Measurements from ENCODE around the gene FEZ2. TPM values are rescaled to one million over a fixed set of nuclear protein-coding genes. Genes with fewer than 3 reads are reported as not detected.
A peak's percentile ranks its signal among the peaks of the same experiment; 100 is the strongest.

FEZ2 gene
- polyA plus RNA-seq, 2 of the 4 experiments (the other 2 are of a cell fraction): 52.5 to 124 TPM

DNA sequence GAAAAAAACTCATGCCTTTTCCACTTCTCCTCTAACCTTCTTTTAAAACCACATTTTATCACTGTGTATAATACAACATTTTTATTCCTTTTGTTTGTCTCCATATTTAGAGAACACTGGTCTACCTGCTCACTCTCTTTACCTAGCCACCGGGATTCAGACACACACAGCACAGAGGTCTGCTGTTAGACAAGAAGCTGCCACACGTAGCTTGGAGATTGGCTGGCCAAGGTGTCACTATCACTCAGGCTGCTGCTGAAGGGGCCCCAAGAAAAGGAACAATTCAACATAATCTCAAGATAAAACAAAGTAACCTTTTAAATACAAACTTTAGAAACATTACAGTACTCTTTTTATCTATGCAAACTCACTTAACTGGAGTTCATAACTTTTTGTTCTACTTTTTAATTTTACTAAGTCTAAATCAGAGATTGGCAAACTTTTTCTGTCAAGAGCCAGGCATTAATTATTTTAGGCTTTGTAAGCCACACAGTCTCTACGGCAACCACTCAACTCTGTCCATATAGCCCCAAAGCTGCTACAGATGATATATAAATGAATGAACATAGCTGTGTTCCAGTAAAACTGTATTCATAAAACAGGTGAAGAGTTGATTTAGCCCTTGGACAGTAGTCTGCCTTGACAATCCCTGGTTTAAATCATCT is 25.8 kb downstream of the FEZ2 start:
- WGBS (ENCODE audit: missing lambda C conversion rate): 78% methylated on average over 3 of the region's 3 CpGs
- CTCF ChIA-PET: interaction anchor here (1.0 to 1.3 kb wide), 2 partner anchors 11 to 92 kb away, joined by 3 read pairs; no protein-coding TSS in a partner anchor
- ATAC-seq: peak in 1 of 2 experiments; percentile 18; a peak in 1 of 6 replicates

DNA sequence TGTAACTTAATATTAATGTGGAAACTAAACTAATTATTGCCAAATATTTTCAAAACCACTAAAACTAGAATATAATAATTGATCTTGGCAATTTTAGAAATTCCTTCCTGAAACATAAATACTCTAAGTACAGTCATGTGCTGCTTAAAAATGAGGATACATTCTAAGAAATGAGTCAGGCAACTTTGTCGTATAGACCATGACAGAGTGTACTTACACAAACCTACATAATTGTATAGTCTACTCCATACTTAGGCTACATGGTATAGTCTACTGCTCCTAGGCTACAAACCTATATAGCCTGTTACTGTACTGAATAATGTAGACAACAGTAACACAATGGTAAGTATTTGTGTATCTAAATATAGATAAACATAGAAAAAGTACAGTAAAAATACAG is 27.6 kb downstream of the FEZ2 start:
- Histone ChIP-seq H3K27ac (peak overlapping the region; percentile 71 to 80; a peak in 5 of 6 replicates), H3K4me1 (peaks cover 56% of the 10 kb centered on the region), H3K4me2 (peak overlapping the region; percentile 88), H3K9me3 (no peaks in the 10 kb centered on the region), H3K4me3 (no peak overlapping the region)
- POLR2A ChIA-PET: interaction anchor here (1.1 kb wide), 1 partner anchor 10 kb away, joined by 3 read pairs; no protein-coding TSS in a partner anchor
- TF ChIP-seq, protein P1, sequence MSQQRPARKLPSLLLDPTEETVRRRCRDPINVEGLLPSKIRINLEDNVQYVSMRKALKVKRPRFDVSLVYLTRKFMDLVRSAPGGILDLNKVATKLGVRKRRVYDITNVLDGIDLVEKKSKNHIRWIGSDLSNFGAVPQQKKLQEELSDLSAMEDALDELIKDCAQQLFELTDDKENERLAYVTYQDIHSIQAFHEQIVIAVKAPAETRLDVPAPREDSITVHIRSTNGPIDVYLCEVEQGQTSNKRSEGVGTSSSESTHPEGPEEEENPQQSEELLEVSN (IDR thresholded peaks at IDR 0.05; ENCODE audit: borderline replicate concordance, low read depth): no peak
- TF ChIP-seq HOXB5 (CRISPR knock-in tag; IDR thresholded peaks at IDR 0.05) (no peak), FOSL2 (IDR thresholded peaks at IDR 0.05) (no peak), FOSL2 (CRISPR knock-in tag; IDR thresholded peaks at IDR 0.05) (peak; percentile 32; the same call in 1 of the 2 replicates)
- ATAC-seq (no peak), FAIRE-seq (peak; percentile 83), DNase-seq (ENCODE audit: low read depth in 1 of 2, low spot score in 1 of 2) (no peak)
- 21% methylated on average over 1 of the region's 1 CpG for WGBS (ENCODE audit: missing lambda C conversion rate)
- CTCF ChIA-PET: interaction anchor here (1.0 kb wide), 1 partner anchor 122 kb away, joined by 3 read pairs; no protein-coding TSS in a partner anchor

More for the DNA sequence above, 25.8 kb downstream of the FEZ2 start:
- no peak for FAIRE-seq
- POLR2A ChIA-PET: no interaction called here
- Histone ChIP-seq H3K4me1 (peaks cover 51% of the 10 kb centered on the region), H3K4me2 (no peak overlapping the region), H3K4me3 (no peak overlapping the region), H3K9me3 (no peaks in the 10 kb centered on the region), H3K27ac (peak overlapping the region in 1 of 2 experiments; percentile 64; a peak in 4 of 6 replicates)
- DNase-seq (ENCODE audit: low read depth in 1 of 2, low spot score in 1 of 2): no peak
- TF ChIP-seq EP300 (IDR thresholded peaks at IDR 0.05) (no peak), HOXA7 (CRISPR knock-in tag; IDR thresholded peaks at IDR 0.05) (no peak), EHF (CRISPR knock-in tag; IDR thresholded peaks at IDR 0.05) (no peak), BHLHE40 (IDR thresholded peaks at IDR 0.05; ENCODE audit: low read depth, low read length) (no peak), KDM1A (IDR thresholded peaks at IDR 0.05; ENCODE audit: low read depth) (no peak), CBX2 (IDR thresholded peaks at IDR 0.05; ENCODE audit: borderline replicate concordance, low read depth) (no peak), TP53 (CRISPR knock-in tag; IDR thresholded peaks at IDR 0.05) (no peak)

DNA sequence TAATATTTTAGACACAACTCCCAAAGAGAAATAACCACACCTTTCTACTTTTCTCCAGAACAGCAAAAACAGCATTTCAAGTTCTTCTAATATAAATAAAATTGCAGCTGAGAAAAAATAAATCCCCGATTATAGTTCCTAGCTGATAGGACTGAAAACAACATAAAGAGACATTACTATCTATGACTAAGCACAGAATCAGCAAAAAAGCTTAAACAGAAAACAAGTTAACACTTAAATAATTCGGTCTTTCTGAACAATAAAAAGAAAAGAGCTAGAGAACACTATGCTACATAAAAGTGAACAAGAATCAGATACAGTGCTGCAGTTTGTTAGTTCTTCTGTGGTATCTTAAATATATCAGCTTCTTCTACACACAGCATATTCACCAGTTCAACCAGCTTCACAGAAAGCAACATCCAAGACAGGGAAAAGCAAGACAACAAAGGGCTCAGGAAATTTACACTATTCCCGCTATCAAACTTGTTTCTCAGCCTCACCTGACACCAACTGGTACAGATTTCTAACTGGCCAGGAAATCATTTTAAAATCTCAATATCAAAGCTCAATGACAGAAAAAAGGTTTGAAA is 28.6 kb downstream of the FEZ2 start:
- CTCF ChIA-PET: interaction anchor here (0.7 to 1.4 kb wide), 10 partner anchors 8 to 219 kb away, joined by 3 to 6 read pairs (median 3); partner anchors contain the start of gene FEZ2

DNA sequence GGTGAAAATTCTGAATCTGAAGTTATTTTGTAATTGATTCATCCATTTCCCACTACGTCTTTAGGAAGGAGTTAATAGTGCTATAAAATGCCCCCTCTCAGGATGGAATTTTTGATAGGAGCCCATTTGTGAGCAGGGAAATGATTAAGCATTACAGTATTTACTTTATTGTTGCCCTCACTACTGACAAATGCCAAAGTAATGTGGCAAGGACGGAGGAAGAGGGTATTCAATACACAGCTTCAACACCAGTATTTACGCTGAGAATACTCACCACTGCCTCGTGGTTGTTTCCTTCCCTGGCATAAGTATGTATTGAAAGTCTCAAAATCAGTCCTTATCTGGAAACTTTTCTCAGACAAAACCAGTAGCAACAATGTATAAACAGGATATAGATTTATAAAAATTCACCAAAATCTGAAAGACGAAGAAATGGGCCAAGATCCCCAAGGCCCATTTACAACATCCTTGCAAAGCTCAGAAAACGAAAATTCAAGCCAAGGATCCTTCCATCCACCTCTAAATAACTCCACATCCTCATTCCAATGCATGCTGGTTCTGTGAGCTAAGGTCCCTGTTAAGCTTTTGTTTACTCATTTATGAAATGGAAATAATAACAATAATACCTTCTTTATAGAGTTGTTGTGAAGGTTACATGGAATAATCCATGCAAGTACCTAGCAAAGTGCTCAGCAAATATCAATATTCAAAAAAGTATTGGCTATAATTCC is 29.3 kb downstream of the FEZ2 start:
- H3K9me3 ChIP-seq: no peaks in the 10 kb centered on the region
- H3K4me2 ChIP-seq: peak overlapping the region; percentile 88
- FAIRE-seq: peak; percentile 98
- H3K4me1 ChIP-seq: peaks cover 66% of the 10 kb centered on the region
- POLR2A ChIA-PET: interaction anchor here (0.9 to 1.8 kb wide), 3 partner anchors 9 to 118 kb away, joined by 3 to 6 read pairs (median 5); partner anchors contain the start of gene FEZ2
- H3K27ac ChIP-seq: peak overlapping the region; percentile 80 to 88
- peak; percentile 78 to 86 for ATAC-seq
- WGBS (ENCODE audit: missing lambda C conversion rate): under 1% methylated on average over 6 of the region's 6 CpGs
- CTCF ChIA-PET: interaction anchor here (0.7 to 1.4 kb wide), 9 partner anchors 9 to 218 kb away, joined by 3 to 6 read pairs (median 3); partner anchors contain the start of gene FEZ2
- peak overlapping the region; percentile 11 for H3K4me3 ChIP-seq
- DNase-seq (ENCODE audit: low read depth in 1 of 2, low spot score in 1 of 2): peak; percentile 43 to 85
- TF ChIP-seq RCOR1 (IDR thresholded peaks at IDR 0.05; ENCODE audit: low read depth, low read length) (no peak), JUNB (IDR thresholded peaks at IDR 0.05) (peak; percentile 79), CEBPB (IDR thresholded peaks at IDR 0.05) (peak in 1 of 2 experiments; percentile 78; a peak in 2 of 4 replicates), RAD21 (conservative IDR thresholded peaks at IDR 0.05 in 1 of 2, IDR thresholded peaks at IDR 0.05 in 1 of 2) (peak in 1 of 2 experiments; percentile 14; a peak in 1 of 5 replicates), ZSCAN20 (CRISPR knock-in tag; IDR thresholded peaks at IDR 0.05) (no peak), HEYL (CRISPR knock-in tag; IDR thresholded peaks at IDR 0.05) (no peak), HOXB13 (CRISPR knock-in tag; IDR thresholded peaks at IDR 0.05; ENCODE audit: low read depth) (no peak), KDM1A (IDR thresholded peaks at IDR 0.05; ENCODE audit: low read depth) (no peak), JUN (IDR thresholded peaks at IDR 0.05) (peak; percentile 62 to 75; a peak in 3 of 5 replicates), RNF2 (IDR thresholded peaks at IDR 0.05; ENCODE audit: borderline replicate concordance, low read depth) (no peak), KDM5A (IDR thresholded peaks at IDR 0.05) (no peak), SMC3 (IDR thresholded peaks at IDR 0.05) (0 out of 3 replicates have a peak, but pooled peaks have one; percentile 25), HOXA7 (CRISPR knock-in tag; IDR thresholded peaks at IDR 0.05) (no peak)
- TF ChIP-seq, protein P1 (IDR thresholded peaks at IDR 0.05; ENCODE audit: borderline replicate concordance, low read depth): peak; percentile 37; the same call in 1 of the 2 replicates

More for the DNA sequence above, 28.6 kb downstream of the FEZ2 start:
- H3K4me2 ChIP-seq: peak overlapping the region; percentile 88
- H3K4me3 ChIP-seq: peak overlapping the region; percentile 11; the same call in 2 of the 3 replicates
- TF ChIP-seq SMC3 (IDR thresholded peaks at IDR 0.05) (no peak), HOXA7 (CRISPR knock-in tag; IDR thresholded peaks at IDR 0.05) (no peak), MAFK (IDR thresholded peaks at IDR 0.05; ENCODE audit: partially characterized antibody) (peak; percentile 83)
- H3K4me1 ChIP-seq: peaks cover 59% of the 10 kb centered on the region
- POLR2A ChIA-PET: interaction anchor here (0.8 to 1.8 kb wide), 5 partner anchors 9 to 213 kb away, joined by 3 to 6 read pairs (median 3); partner anchors contain the start of genes CRIM1 and FEZ2
- DNase-seq (ENCODE audit: low read depth in 1 of 2, low spot score in 1 of 2): peak in 1 of 2 experiments; percentile 44
- peak; percentile 87 for FAIRE-seq
- H3K9me3 ChIP-seq: no peaks in the 10 kb centered on the region
- ATAC-seq: peak in 1 of 2 experiments; percentile 7; a peak in 1 of 6 replicates
- peak overlapping the region; percentile 80 to 88 for H3K27ac ChIP-seq
- WGBS (ENCODE audit: missing lambda C conversion rate): 3% methylated on average over 3 of the region's 3 CpGs

All from A549 (cell line).